Muscle layer of colon (tissue), 2 donors: ENCODE measurements around the gene ANKRD13C.

Experiments
- H3K27ac ChIP-seq: one replicate; pipeline ENCODE4 v1.7.0; 2013; ENCODE audit warnings: low read depth, mild to moderate bottlenecking, low read length, moderate library complexity
- H3K27me3 ChIP-seq, 2 donors: one replicate each; pipeline ENCODE4 v1.7.0; 2013; ENCODE audit warnings: low read length in 2 of 2, mild to moderate bottlenecking in 2 of 2; ENCODE audit not compliant: insufficient read depth in 2 of 2, control insufficient read depth in 1 of 2
- H3K36me3 ChIP-seq: one replicate; pipeline ENCODE4 v1.7.0; 2013; ENCODE audit warnings: mild to moderate bottlenecking, low read length; ENCODE audit not compliant: insufficient read depth
- H3K4me1 ChIP-seq: one replicate; pipeline ENCODE4 v1.7.0; 2013; ENCODE audit warnings: mild to moderate bottlenecking, low read length; ENCODE audit not compliant: insufficient read depth
- H3K4me3 ChIP-seq, 2 donors: one replicate each; pipeline ENCODE4 v1.7.0; 2013; ENCODE audit warnings: low read length in 2 of 2, low read depth in 1 of 2, mild to moderate bottlenecking in 1 of 2, moderate library complexity in 1 of 2
- H3K9ac ChIP-seq: one replicate; pipeline ENCODE4 v1.7.0; 2013; ENCODE audit warnings: low read length
- H3K9me3 ChIP-seq: one replicate; pipeline ENCODE4 v1.7.0; 2013; ENCODE audit warnings: mild to moderate bottlenecking, low read length
- donor health status: abdominal sarcoma.
- donor health status: Adenocarcinoma of cecum.

The ANKRD13C gene

DNA sequence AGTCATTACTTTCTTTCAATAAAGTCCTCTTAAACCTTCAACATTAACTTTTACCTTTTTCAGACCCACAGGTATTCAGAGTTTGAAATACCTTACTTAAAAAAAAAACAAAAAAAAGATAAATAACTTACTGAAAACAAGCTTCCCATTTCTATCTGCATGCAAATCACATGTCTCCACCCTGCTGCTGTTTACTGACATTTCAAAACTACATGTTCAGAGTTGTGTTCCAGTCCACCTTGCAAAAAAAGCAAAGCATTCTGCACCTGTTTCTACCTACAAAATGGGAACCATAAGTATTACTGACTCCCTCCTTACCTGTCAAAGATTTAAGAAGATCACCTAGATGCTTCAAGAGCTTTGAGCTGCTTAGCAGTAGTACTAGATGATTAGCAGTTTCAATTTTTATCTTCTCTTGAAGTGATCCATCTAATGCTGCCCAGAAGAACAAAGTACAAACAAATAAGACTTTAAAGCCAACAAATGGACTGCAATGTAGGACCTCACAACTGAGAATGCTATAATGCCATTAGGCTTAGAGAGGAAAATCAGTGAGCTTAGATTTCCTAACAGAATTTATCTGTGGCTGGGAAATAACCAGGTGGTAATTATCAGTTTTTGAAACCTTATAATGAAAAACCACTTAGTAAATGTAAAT lies 61.2 kb downstream of the ANKRD13C start:
- no peaks in the 10 kb centered on the region for H3K9me3 ChIP-seq
- H3K4me1 ChIP-seq = no peaks in the 10 kb centered on the region
- peaks cover 41% of the 10 kb centered on the region for H3K36me3 ChIP-seq
- H3K4me3 ChIP-seq = no peak overlapping the region
- no peak overlapping the region for H3K27ac ChIP-seq
- no peak overlapping the region for H3K9ac ChIP-seq
- H3K27me3 ChIP-seq = no peaks in the 10 kb centered on the region

DNA sequence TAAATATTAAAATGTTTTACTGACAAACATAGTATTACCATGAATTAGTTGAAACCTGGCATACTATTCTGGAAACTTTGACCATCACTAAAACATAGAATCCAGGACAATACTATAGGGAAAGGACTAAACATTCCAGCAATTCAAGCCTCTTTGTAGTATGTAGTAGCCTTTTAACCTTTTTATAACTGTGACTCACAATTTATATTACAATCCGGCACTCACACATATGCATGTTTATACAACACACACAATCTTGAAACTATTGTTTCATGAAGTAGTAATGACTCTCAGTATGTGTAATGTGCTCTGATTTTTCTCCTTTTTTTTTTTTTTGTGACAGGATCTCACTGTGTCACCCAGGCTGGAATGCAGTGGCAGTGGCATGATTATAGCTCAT lies 64.3 kb downstream of the ANKRD13C start:
- Histone ChIP-seq H3K36me3 (peaks cover 35% of the 10 kb centered on the region), H3K27me3 (no peaks in the 10 kb centered on the region), H3K9ac (no peak overlapping the region), H3K9me3 (no peaks in the 10 kb centered on the region), H3K4me1 (no peaks in the 10 kb centered on the region), H3K27ac (no peak overlapping the region), H3K4me3 (no peak overlapping the region)

DNA sequence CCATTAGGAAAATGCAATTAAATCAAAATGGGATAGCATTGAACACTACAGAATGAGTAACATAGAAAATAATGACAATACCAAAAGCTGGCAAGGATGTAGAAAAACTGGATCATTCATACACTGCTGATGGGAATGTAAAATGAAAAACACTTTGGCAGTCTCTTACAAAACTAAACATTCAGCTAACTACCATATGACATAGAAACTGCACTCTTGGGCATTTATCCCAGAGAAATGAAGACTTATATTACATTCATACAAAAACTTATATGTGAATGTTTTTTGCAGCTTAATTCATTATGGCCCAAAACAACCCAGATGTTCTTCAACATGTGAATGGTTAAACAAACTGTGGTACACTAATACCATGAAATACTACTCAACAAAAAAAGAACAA lies 66.4 kb downstream of the ANKRD13C start:
- Histone ChIP-seq H3K9ac (no peak overlapping the region), H3K27ac (no peak overlapping the region), H3K9me3 (no peaks in the 10 kb centered on the region), H3K27me3 (no peaks in the 10 kb centered on the region), H3K36me3 (peaks cover 18% of the 10 kb centered on the region), H3K4me3 (no peak overlapping the region), H3K4me1 (no peaks in the 10 kb centered on the region)

DNA sequence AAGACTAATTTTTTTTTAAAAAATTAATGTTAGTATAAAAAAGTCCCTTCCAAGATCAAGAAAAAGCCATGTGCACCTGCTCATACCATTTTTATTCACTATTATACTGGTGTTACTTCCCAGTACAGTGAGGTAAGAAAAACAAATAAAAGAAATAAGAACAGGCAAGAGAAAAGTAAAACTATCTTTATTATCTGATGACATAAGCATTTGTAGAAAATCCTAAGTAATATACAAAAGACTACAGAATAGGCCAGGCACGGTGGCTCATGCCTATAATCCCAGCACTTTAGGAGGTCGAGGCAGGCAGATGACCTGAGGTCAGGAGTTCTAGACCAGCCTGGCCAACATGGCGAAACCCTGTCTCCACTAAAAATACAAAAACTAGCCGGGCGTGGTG lies 68.1 kb downstream of the ANKRD13C start:
- Histone ChIP-seq H3K27me3 (no peaks in the 10 kb centered on the region), H3K4me1 (no peaks in the 10 kb centered on the region), H3K4me3 (no peak overlapping the region), H3K9me3 (no peaks in the 10 kb centered on the region), H3K36me3 (peaks cover 11% of the 10 kb centered on the region), H3K27ac (no peak overlapping the region), H3K9ac (no peak overlapping the region)

DNA sequence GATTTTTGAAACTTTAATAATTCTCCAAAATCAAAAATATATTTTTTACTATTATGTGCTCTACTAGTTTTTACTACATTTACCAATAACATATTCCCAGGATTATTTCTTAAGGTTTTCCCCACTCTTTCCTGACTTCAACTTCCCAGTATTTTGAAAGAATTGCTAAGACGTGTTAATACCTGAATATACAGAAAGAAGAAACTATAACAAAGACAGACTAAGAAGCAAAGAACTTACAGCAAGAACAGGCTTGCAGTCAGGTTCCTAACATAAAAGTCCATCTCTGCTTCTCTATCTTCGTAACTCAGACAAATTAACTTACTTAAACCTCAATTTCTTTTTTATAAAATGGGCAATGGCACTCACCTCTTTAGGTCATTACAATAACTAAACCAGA lies 70.2 kb downstream of the ANKRD13C start:
- H3K27ac ChIP-seq = no peak overlapping the region

DNA sequence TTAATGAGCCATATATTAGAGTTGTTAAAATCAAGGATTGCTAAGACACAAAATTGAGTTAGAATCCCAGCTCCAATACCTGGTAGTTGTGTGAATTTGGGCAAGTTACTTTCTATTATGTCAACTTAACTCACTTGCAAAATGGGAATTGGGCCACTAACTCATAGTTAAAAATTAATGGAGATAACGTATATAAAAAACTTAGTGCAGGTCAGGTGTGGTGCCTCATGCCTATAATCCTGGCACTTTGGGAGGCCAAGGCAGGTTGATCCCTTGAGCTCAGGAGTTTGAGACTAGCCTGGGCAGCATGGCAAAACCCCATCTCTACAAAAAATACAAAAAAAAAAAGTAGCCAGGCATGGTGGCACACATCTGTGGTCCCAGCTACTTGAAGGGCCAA lies 75.8 kb downstream of the ANKRD13C start:
- H3K36me3 ChIP-seq = peaks cover 5% of the 10 kb centered on the region
- no peak overlapping the region for H3K27ac ChIP-seq
- no peaks in the 10 kb centered on the region for H3K27me3 ChIP-seq
- no peak overlapping the region for H3K9ac ChIP-seq
- no peaks in the 10 kb centered on the region for H3K9me3 ChIP-seq
- no peaks in the 10 kb centered on the region for H3K4me1 ChIP-seq
- no peak overlapping the region for H3K4me3 ChIP-seq

More for the DNA sequence above, 70.2 kb downstream of the ANKRD13C start:
- H3K27me3 ChIP-seq = no peaks in the 10 kb centered on the region
- H3K4me3 ChIP-seq = no peak overlapping the region
- H3K36me3 ChIP-seq = peaks cover 5% of the 10 kb centered on the region
- H3K4me1 ChIP-seq = no peaks in the 10 kb centered on the region
- H3K9me3 ChIP-seq = no peaks in the 10 kb centered on the region
- no peak overlapping the region for H3K9ac ChIP-seq

DNA sequence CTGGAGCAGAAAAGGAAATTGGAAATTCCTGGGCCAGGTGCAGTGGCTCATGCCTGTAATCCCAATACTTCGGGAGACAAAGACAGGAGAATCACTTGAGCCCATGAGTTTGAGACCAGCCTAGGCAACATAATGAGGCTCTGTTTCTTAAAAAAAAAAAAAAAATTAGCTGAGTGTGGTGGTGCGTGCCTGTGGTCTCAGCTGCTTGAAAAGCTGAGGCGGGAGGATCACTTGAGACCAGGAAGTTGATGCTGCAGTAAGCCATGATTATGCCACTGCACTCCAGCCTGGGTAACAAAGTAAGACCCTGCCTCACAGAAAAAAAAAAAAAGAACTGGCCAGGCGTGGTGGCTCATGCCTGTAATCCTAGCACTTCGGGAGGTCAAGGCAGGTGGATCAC lies 76.6 kb downstream of the ANKRD13C start:
- Histone ChIP-seq H3K27ac (no peak overlapping the region), H3K9ac (no peak overlapping the region), H3K27me3 (no peaks in the 10 kb centered on the region), H3K4me3 (no peak overlapping the region), H3K4me1 (no peaks in the 10 kb centered on the region), H3K36me3 (peaks cover 9% of the 10 kb centered on the region), H3K9me3 (no peaks in the 10 kb centered on the region)

DNA sequence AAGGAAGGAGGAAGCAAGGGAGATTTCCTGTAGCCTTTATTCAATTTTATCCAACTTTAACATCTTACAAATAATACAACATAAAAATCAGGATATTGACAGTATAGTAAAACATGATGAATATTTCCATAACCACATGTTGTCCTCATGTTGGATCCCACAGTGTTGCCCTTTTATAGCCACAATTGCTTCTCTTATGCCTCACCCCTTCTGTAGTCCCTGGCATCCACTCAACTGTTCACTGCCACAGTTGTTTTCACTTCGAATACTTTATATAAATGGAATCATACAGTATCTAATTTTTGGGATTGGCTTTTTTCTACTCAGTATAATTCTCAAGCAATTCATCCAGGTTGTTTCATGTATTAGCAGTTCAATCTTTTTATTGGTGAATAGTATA lies 88.6 kb downstream of the ANKRD13C start:
- Histone ChIP-seq H3K9ac (no peak overlapping the region), H3K36me3 (peaks cover 5% of the 10 kb centered on the region), H3K4me3 (no peak overlapping the region), H3K27ac (no peak overlapping the region), H3K9me3 (no peaks in the 10 kb centered on the region), H3K4me1 (no peaks in the 10 kb centered on the region), H3K27me3 (no peaks in the 10 kb centered on the region)

DNA sequence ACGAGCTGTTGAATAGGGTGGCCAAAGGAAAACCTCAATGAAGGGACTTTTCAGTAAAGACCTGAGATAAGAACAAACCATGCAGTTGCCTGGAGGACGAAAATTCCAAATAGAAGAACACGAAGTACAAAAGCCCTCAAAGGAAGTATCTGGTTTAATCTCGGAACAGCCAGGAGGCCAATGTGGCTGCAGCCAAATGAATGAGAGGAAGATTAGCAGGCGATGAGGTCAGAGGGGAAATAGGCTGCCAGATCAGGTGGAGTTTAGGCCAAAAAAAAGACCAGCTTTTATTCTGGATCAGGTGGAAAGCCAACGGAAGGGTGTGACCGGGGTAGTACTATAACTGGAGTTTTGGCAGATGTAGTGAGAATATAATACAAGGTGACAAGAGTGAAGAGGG lies 89.7 kb downstream of the ANKRD13C start:
- Histone ChIP-seq H3K27ac (no peak overlapping the region), H3K9ac (no peak overlapping the region)

DNA sequence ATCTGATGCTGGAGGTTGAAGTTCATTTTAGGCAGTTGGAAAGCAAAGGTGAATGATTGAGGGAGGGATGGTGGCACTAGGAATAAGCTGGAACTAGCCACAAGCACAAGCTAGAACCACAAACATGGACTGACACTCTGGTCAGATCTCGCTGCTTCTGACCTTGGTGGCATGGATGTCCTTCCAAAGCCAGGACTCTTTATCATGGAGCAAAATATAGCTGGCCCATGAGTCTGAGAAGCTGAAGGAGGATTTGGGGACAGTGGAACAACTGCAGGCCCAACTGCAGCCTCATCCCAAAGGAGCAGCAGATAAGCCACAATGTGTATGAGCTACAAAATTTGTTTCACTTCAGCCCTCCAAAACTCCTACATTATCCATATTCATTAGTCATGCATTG lies 97.9 kb downstream of the ANKRD13C start:
- H3K4me1 ChIP-seq = no peaks in the 10 kb centered on the region
- H3K9ac ChIP-seq = no peak overlapping the region
- peaks cover under 1% of the 10 kb centered on the region for H3K36me3 ChIP-seq
- H3K27ac ChIP-seq = no peak overlapping the region
- H3K4me3 ChIP-seq = no peak overlapping the region
- no peaks in the 10 kb centered on the region for H3K9me3 ChIP-seq
- no peaks in the 10 kb centered on the region for H3K27me3 ChIP-seq

More for the DNA sequence above, 89.7 kb downstream of the ANKRD13C start:
- Histone ChIP-seq H3K27me3 (no peaks in the 10 kb centered on the region), H3K4me3 (no peak overlapping the region), H3K9me3 (no peaks in the 10 kb centered on the region), H3K4me1 (no peaks in the 10 kb centered on the region), H3K36me3 (peaks cover 5% of the 10 kb centered on the region)

DNA sequence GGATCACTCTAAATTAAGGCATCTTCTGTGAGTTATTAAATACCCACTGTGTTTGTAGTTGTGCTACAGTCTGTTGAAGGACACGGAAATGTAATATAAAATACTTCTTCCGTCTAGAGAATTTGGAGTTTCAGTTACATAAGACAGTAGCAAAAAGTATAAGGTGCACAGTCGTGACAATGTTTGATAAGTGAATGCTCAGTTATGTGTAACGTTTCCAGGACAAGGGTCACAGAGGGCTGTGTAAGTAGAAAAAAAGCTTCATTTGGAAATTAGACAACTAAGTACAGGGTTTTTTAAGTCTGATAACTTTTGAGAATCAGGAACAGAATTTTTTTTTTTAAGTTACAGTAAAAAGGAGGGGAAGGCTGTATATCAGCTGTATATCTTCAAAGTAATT lies 105.8 kb downstream of the ANKRD13C start:
- Histone ChIP-seq H3K4me1 (no peaks in the 10 kb centered on the region), H3K4me3 (no peak overlapping the region), H3K36me3 (peaks cover 76% of the 10 kb centered on the region), H3K27ac (no peak overlapping the region), H3K9ac (no peak overlapping the region), H3K27me3 (no peaks in the 10 kb centered on the region), H3K9me3 (no peaks in the 10 kb centered on the region)

DNA sequence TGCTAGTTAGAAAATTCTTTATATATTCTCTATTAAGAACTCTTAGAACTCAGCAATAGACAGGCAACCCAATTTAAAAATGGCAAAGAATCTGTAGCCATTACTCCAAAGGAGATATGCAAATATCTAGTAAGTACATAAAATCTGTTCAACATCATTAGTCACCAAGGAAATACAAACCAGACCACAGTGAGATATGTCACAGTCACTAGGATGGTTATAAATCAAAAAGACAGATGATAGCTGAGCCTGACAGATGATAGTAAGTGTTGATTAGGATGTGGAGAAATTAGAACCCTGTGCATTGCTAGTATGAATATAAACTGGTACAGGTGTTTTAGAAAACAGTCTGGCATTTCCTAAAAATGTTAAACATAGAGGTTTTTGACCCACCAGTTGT lies 106.8 kb downstream of the ANKRD13C start:
- Histone ChIP-seq H3K27me3 (no peaks in the 10 kb centered on the region), H3K9me3 (no peaks in the 10 kb centered on the region), H3K36me3 (peaks cover 81% of the 10 kb centered on the region), H3K9ac (no peak overlapping the region), H3K4me1 (no peaks in the 10 kb centered on the region), H3K4me3 (no peak overlapping the region), H3K27ac (no peak overlapping the region)
